Measurements from ENCODE around the gene GLI1.

GLI1 gene

GRCh38 chr12:57456737-57457490 is 2.7 kb upstream of the GLI1 start:
- Histone ChIP-seq H3K4me3 (ENCODE audit: low read depth in 1 of 2, low read length in 2 of 2) (no peak overlapping the region), H3K79me2 (ENCODE audit: insufficient read depth, low read length) (no peaks in the 10 kb centered on the region), H3K4me2 (ENCODE audit: insufficient read depth, low read length) (no peak overlapping the region), H4K20me1 (ENCODE audit: insufficient read depth, low read length) (no peaks in the 10 kb centered on the region), H3K27me3 (ENCODE audit: insufficient read depth, low read length, poor library complexity) (peaks cover 7% of the 10 kb centered on the region), H2AFZ (ENCODE audit: low read depth, low read length) (no peak overlapping the region), H3K36me3 (ENCODE audit: insufficient read depth, low read length) (no peaks in the 10 kb centered on the region), H3K4me1 (ENCODE audit: insufficient read depth, low read length) (peaks cover 35% of the 10 kb centered on the region), H3K27ac (ENCODE audit: low read length) (no peak overlapping the region), H3K9ac (ENCODE audit: low read depth, low read length) (no peak overlapping the region), H3K9me3 (ENCODE audit: insufficient read depth, low read length, severe bottlenecking) (no peaks in the 10 kb centered on the region)
- TF ChIP-seq EZH2 (IDR thresholded peaks at IDR 0.05; ENCODE audit: borderline replicate concordance, low read depth, low read length, severe bottlenecking): no peak
- TF ChIP-seq CTCF (IDR thresholded peaks at IDR 0.05; ENCODE audit: borderline replicate concordance, extremely low read depth, low read length, poor library complexity, severe bottlenecking): no peak
- DNase-seq (no peak), ATAC-seq (ENCODE audit: insufficient read depth, low read depth) (no peak)

- Histone ChIP-seq H3K79me2 (ENCODE audit: insufficient read depth, low read length) (no peaks in the 10 kb centered on the region), H3K27me3 (ENCODE audit: insufficient read depth, low read length, poor library complexity) (peaks cover 7% of the 10 kb centered on the region), H3K9me3 (ENCODE audit: insufficient read depth, low read length, severe bottlenecking) (no peaks in the 10 kb centered on the region), H4K20me1 (ENCODE audit: insufficient read depth, low read length) (no peaks in the 10 kb centered on the region), H3K9ac (ENCODE audit: low read depth, low read length) (peak overlapping the region; percentile 56), H3K4me3 (ENCODE audit: low read depth in 1 of 2, low read length in 2 of 2) (peak overlapping the region; percentile 5 to 70; a peak in 3 of 4 replicates), H3K36me3 (ENCODE audit: insufficient read depth, low read length) (no peaks in the 10 kb centered on the region), H3K4me1 (ENCODE audit: insufficient read depth, low read length) (peaks cover 47% of the 10 kb centered on the region), H2AFZ (ENCODE audit: low read depth, low read length) (peak overlapping the region; percentile 94), H3K4me2 (ENCODE audit: insufficient read depth, low read length) (peak overlapping the region; percentile 96), H3K27ac (ENCODE audit: low read length) (peak overlapping the region; percentile 90)
- ATAC-seq (ENCODE audit: insufficient read depth, low read depth): no peak
- no peak for DNase-seq
- no peak for TF ChIP-seq EZH2 (IDR thresholded peaks at IDR 0.05; ENCODE audit: borderline replicate concordance, low read depth, low read length, severe bottlenecking)
- TF ChIP-seq CTCF (IDR thresholded peaks at IDR 0.05; ENCODE audit: borderline replicate concordance, extremely low read depth, low read length, poor library complexity, severe bottlenecking): no peak
These were observed 925 bp upstream of the GLI1 start for GRCh38 chr12:57458665-57459054.

- Histone ChIP-seq H3K4me3 (ENCODE audit: low read depth in 1 of 2, low read length in 2 of 2) (peak overlapping the region; percentile 30 to 70; a peak in 3 of 4 replicates), H3K4me1 (ENCODE audit: insufficient read depth, low read length) (peaks cover 47% of the 10 kb centered on the region), H3K36me3 (ENCODE audit: insufficient read depth, low read length) (no peaks in the 10 kb centered on the region), H4K20me1 (ENCODE audit: insufficient read depth, low read length) (no peaks in the 10 kb centered on the region), H3K27me3 (ENCODE audit: insufficient read depth, low read length, poor library complexity) (peaks cover 7% of the 10 kb centered on the region), H3K4me2 (ENCODE audit: insufficient read depth, low read length) (peak overlapping the region; percentile 96), H3K9me3 (ENCODE audit: insufficient read depth, low read length, severe bottlenecking) (no peaks in the 10 kb centered on the region), H3K79me2 (ENCODE audit: insufficient read depth, low read length) (no peaks in the 10 kb centered on the region), H3K27ac (ENCODE audit: low read length) (peak overlapping the region; percentile 90), H2AFZ (ENCODE audit: low read depth, low read length) (peak overlapping the region; percentile 94), H3K9ac (ENCODE audit: low read depth, low read length) (peak overlapping the region; percentile 56)
- DNase-seq: peak; percentile 98
- TF ChIP-seq EZH2 (IDR thresholded peaks at IDR 0.05; ENCODE audit: borderline replicate concordance, low read depth, low read length, severe bottlenecking): no peak
- peak; percentile 99 for TF ChIP-seq CTCF (IDR thresholded peaks at IDR 0.05; ENCODE audit: borderline replicate concordance, extremely low read depth, low read length, poor library complexity, severe bottlenecking)
- ATAC-seq (ENCODE audit: insufficient read depth, low read depth): peak; percentile 85
These were observed 383 bp upstream of the GLI1 start for GRCh38 chr12:57459055-57459749.
